ENCODE data around the gene FAM53A. TPM values are rescaled to one million over a fixed set of nuclear protein-coding genes. Genes with fewer than 3 reads are reported as not detected.

Gene FAM53A
- total and polyA plus RNA-seq, 5 donors from 2014 or later, result 0.76 to 3.6 (median 1.8) TPM

GRCh38 chr4:1623821-1624518 lies 60.1 kb downstream of the FAM53A start:
- Histone ChIP-seq H3K4me3 (ENCODE audit: low read depth, low read length) (no peak overlapping the region), H3K36me3 (ENCODE audit: control insufficient read depth, insufficient read depth, low read length) (no peaks in the 10 kb centered on the region), H3K27ac (ENCODE audit: insufficient read depth, low read length, poor library complexity, severe bottlenecking) (no peak overlapping the region), H3K9me3 (ENCODE audit: control insufficient read depth in 2 of 2, low read length in 2 of 2) (no peaks in the 10 kb centered on the region), H3K27me3 (ENCODE audit: control insufficient read depth, insufficient read depth, low read length) (no peaks in the 10 kb centered on the region), H3K4me1 (ENCODE audit: control insufficient read depth, insufficient read depth, low read length, poor library complexity, severe bottlenecking) (peaks cover 5% of the 10 kb centered on the region)
- Mint-ChIP-seq H3K4me3 (no peak overlapping the region), H3K4me1 (peaks cover 0 to 12% (median 2%) of the 10 kb centered on the region in 4 donors), H3K27ac (peak overlapping the region in 2 of 3 donors; percentile 62 to 74), H3K36me3 (no peaks in the 10 kb centered on the region), H3K27me3 (no peaks in the 10 kb centered on the region), H3K9me3 (no peaks in the 10 kb centered on the region)
- no peak for ATAC-seq (ENCODE audit: low read depth in 2 of 2)
- no peak for DNase-seq

DNA sequence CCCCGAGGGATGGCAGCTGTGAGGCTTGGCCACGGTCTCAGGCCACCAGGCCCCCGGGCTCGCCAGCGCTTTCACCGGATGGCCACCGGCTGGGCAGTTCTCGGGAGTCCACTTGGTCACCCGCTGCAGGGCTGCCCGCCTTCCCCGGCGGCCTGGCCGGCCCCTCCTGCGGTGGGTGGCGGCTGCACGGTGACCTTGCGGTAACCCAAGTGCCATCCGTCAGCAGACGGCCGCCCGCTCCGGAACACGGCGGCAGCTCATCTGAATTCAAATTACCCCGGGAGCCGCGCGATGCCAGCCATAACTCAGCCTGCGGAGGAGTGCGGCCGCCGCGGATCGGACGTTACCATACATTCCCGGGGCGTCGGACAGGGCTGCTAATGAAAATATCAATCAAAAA lies 60.7 kb downstream of the FAM53A start:
- no peaks in the 10 kb centered on the region for H3K36me3 ChIP-seq (ENCODE audit: control insufficient read depth, insufficient read depth, low read length)
- Mint-ChIP-seq H3K36me3 (no peaks in the 10 kb centered on the region), H3K27me3 (no peaks in the 10 kb centered on the region), H3K4me3 (no peak overlapping the region), H3K9me3 (no peaks in the 10 kb centered on the region), H3K27ac (no peak overlapping the region), H3K4me1 (peaks cover 0 to 12% (median 2%) of the 10 kb centered on the region in 4 donors)
- DNase-seq (no peak), ATAC-seq (ENCODE audit: low read depth in 2 of 2) (no peak)
- no peak overlapping the region for H3K4me3 ChIP-seq (ENCODE audit: low read depth, low read length)
- no peaks in the 10 kb centered on the region for H3K9me3 ChIP-seq (ENCODE audit: control insufficient read depth in 2 of 2, low read length in 2 of 2)
- peaks cover 3% of the 10 kb centered on the region for H3K4me1 ChIP-seq (ENCODE audit: control insufficient read depth, insufficient read depth, low read length, poor library complexity, severe bottlenecking)
- no peaks in the 10 kb centered on the region for H3K27me3 ChIP-seq (ENCODE audit: control insufficient read depth, insufficient read depth, low read length)
- H3K27ac ChIP-seq (ENCODE audit: insufficient read depth, low read length, poor library complexity, severe bottlenecking), result no peak overlapping the region

DNA sequence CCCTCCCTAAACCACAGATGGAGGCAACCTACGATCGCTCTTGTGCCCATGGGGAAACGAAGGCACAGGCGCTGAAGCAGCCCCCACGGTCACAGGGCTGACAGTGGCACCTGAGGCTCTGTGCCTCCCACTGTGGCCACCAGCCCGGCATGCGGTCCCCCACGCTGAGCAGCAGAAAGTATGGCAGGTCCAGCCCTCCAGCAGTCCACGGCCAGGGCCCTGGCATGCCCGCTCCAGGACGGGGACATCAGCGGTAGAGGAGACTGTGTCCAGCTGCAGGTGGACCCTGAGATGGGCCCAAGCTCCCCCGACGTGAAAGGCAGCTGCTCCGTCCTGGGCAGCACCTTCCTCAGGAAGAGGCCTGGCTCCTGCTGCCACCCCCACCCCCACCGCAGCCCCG lies 61.2 kb downstream of the FAM53A start:
- no peaks in the 10 kb centered on the region for H3K36me3 ChIP-seq (ENCODE audit: control insufficient read depth, insufficient read depth, low read length)
- Mint-ChIP-seq H3K4me1 (peaks cover 0 to 12% (median 2%) of the 10 kb centered on the region in 4 donors), H3K27me3 (no peaks in the 10 kb centered on the region), H3K4me3 (no peak overlapping the region), H3K27ac (peak overlapping the region in 1 of 3 donors; percentile 11), H3K36me3 (no peaks in the 10 kb centered on the region), H3K9me3 (no peaks in the 10 kb centered on the region)
- no peak overlapping the region for H3K4me3 ChIP-seq (ENCODE audit: low read depth, low read length)
- no peak for ATAC-seq (ENCODE audit: low read depth in 2 of 2)
- no peak overlapping the region for H3K27ac ChIP-seq (ENCODE audit: insufficient read depth, low read length, poor library complexity, severe bottlenecking)
- H3K27me3 ChIP-seq (ENCODE audit: control insufficient read depth, insufficient read depth, low read length), result no peaks in the 10 kb centered on the region
- no peak for DNase-seq
- H3K9me3 ChIP-seq (ENCODE audit: control insufficient read depth in 2 of 2, low read length in 2 of 2), result peaks cover 0 to 1% of the 10 kb centered on the region in 2 experiments
- H3K4me1 ChIP-seq (ENCODE audit: control insufficient read depth, insufficient read depth, low read length, poor library complexity, severe bottlenecking), result peaks cover 3% of the 10 kb centered on the region

DNA sequence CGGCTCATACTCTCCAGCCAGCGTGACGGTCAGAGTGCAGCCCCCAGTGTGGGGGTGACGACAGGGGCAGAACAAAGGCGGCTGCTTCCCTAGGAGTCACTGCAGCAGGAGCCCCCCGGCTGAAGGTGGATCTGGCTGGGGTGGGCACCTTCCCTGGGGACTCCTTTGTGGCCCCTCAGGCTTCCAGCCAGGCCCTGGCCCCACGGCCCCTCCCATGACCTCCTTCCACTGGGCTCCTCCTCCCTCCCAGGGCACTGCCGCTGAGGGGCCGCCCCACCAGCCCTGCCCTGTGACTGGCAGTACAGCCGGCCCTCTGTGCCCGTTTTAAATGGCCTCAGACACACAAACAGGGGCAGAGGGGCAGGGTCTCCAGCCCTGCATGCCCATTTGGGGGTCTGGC lies 61.9 kb downstream of the FAM53A start:
- Histone ChIP-seq H3K27me3 (ENCODE audit: control insufficient read depth, insufficient read depth, low read length) (no peaks in the 10 kb centered on the region), H3K4me3 (ENCODE audit: low read depth, low read length) (no peak overlapping the region), H3K36me3 (ENCODE audit: control insufficient read depth, insufficient read depth, low read length) (no peaks in the 10 kb centered on the region), H3K9me3 (ENCODE audit: control insufficient read depth in 2 of 2, low read length in 2 of 2) (peaks cover 0 to 6% of the 10 kb centered on the region in 2 experiments), H3K4me1 (ENCODE audit: control insufficient read depth, insufficient read depth, low read length, poor library complexity, severe bottlenecking) (peaks cover 3% of the 10 kb centered on the region), H3K27ac (ENCODE audit: insufficient read depth, low read length, poor library complexity, severe bottlenecking) (no peak overlapping the region)
- no peaks in the 10 kb centered on the region for H3K36me3 Mint-ChIP-seq
- H3K27ac Mint-ChIP-seq, result peak overlapping the region in 1 of 3 donors; percentile 36
- peaks cover 0 to 18% (median 4%) of the 10 kb centered on the region in 4 donors for H3K4me1 Mint-ChIP-seq
- H3K27me3 Mint-ChIP-seq, result no peaks in the 10 kb centered on the region
- ATAC-seq (ENCODE audit: low read depth in 2 of 2) (no peak), DNase-seq (no peak)
- H3K9me3 Mint-ChIP-seq, result peaks cover 0 to 2% (median 0%) of the 10 kb centered on the region in 7 donors
- no peak overlapping the region for H3K4me3 Mint-ChIP-seq

GRCh38 chr4:1621526-1621925 lies 62.6 kb downstream of the FAM53A start:
- ATAC-seq (ENCODE audit: low read depth in 2 of 2) (no peak), DNase-seq (no peak)
- Histone ChIP-seq H3K27ac (ENCODE audit: insufficient read depth, low read length, poor library complexity, severe bottlenecking) (no peak overlapping the region), H3K4me3 (ENCODE audit: low read depth, low read length) (no peak overlapping the region), H3K9me3 (ENCODE audit: control insufficient read depth in 2 of 2, low read length in 2 of 2) (peaks cover 0 to 6% of the 10 kb centered on the region in 2 experiments), H3K36me3 (ENCODE audit: control insufficient read depth, insufficient read depth, low read length) (no peaks in the 10 kb centered on the region), H3K4me1 (ENCODE audit: control insufficient read depth, insufficient read depth, low read length, poor library complexity, severe bottlenecking) (peaks cover 3% of the 10 kb centered on the region), H3K27me3 (ENCODE audit: control insufficient read depth, insufficient read depth, low read length) (no peaks in the 10 kb centered on the region)
- H3K27me3 Mint-ChIP-seq, result no peaks in the 10 kb centered on the region
- H3K4me3 Mint-ChIP-seq, result no peak overlapping the region
- peaks cover 0 to 25% (median 5%) of the 10 kb centered on the region in 4 donors for H3K4me1 Mint-ChIP-seq
- H3K27ac Mint-ChIP-seq, result peak overlapping the region in 1 of 3 donors; percentile 36
- no peaks in the 10 kb centered on the region for H3K36me3 Mint-ChIP-seq
- H3K9me3 Mint-ChIP-seq, result peaks cover 0 to 3% (median 0%) of the 10 kb centered on the region in 7 donors

- Mint-ChIP-seq H3K4me1 (peaks cover 5 to 47% (median 18%) of the 10 kb centered on the region in 4 donors), H3K4me3 (no peak overlapping the region), H3K27me3 (no peaks in the 10 kb centered on the region), H3K9me3 (peaks cover 0 to 15% (median 5%) of the 10 kb centered on the region in 7 donors), H3K27ac (no peak overlapping the region), H3K36me3 (peaks cover 2% of the 10 kb centered on the region)
- no peaks in the 10 kb centered on the region for H3K27me3 ChIP-seq (ENCODE audit: control insufficient read depth, insufficient read depth, low read length)
- H3K9me3 ChIP-seq (ENCODE audit: control insufficient read depth in 2 of 2, low read length in 2 of 2), result peaks cover 0 to 15% of the 10 kb centered on the region in 2 experiments
- ATAC-seq (ENCODE audit: low read depth in 2 of 2) (no peak), DNase-seq (no peak)
- peaks cover 12% of the 10 kb centered on the region for H3K4me1 ChIP-seq (ENCODE audit: control insufficient read depth, insufficient read depth, low read length, poor library complexity, severe bottlenecking)
- H3K27ac ChIP-seq (ENCODE audit: insufficient read depth, low read length, poor library complexity, severe bottlenecking), result no peak overlapping the region
- H3K4me3 ChIP-seq (ENCODE audit: low read depth, low read length), result no peak overlapping the region
- no peaks in the 10 kb centered on the region for H3K36me3 ChIP-seq (ENCODE audit: control insufficient read depth, insufficient read depth, low read length)
Observed at GRCh38 chr4:1619151-1619672, 64.9 kb downstream of the FAM53A start.

- peaks cover 0 to 22% (median 6%) of the 10 kb centered on the region in 7 donors for H3K9me3 Mint-ChIP-seq
- no peaks in the 10 kb centered on the region for H3K36me3 ChIP-seq (ENCODE audit: control insufficient read depth, insufficient read depth, low read length)
- no peaks in the 10 kb centered on the region for H3K27me3 Mint-ChIP-seq
- H3K27ac ChIP-seq (ENCODE audit: insufficient read depth, low read length, poor library complexity, severe bottlenecking), result no peak overlapping the region
- H3K27ac Mint-ChIP-seq, result no peak overlapping the region
- H3K4me1 Mint-ChIP-seq, result peaks cover 5 to 53% (median 21%) of the 10 kb centered on the region in 4 donors
- ATAC-seq (ENCODE audit: low read depth in 2 of 2), result no peak
- no peak overlapping the region for H3K4me3 ChIP-seq (ENCODE audit: low read depth, low read length)
- H3K27me3 ChIP-seq (ENCODE audit: control insufficient read depth, insufficient read depth, low read length), result no peaks in the 10 kb centered on the region
- DNase-seq, result no peak
- H3K4me3 Mint-ChIP-seq, result no peak overlapping the region
- H3K9me3 ChIP-seq (ENCODE audit: control insufficient read depth in 2 of 2, low read length in 2 of 2), result peaks cover 0 to 15% of the 10 kb centered on the region in 2 experiments
- peaks cover 12% of the 10 kb centered on the region for H3K4me1 ChIP-seq (ENCODE audit: control insufficient read depth, insufficient read depth, low read length, poor library complexity, severe bottlenecking)
- H3K36me3 Mint-ChIP-seq, result peaks cover 2% of the 10 kb centered on the region
Observed at GRCh38 chr4:1618438-1618837, 65.7 kb downstream of the FAM53A start.

All from CD4-positive, CD25-positive, alpha-beta regulatory T cell (primary cell).